Stimulated activated CD8-positive, alpha-beta memory T cell treated with anti-CD3 and anti-CD28 coated beads, Interleukin-12 subunit alpha, Interleukin-12 subunit beta, amount 100 ng/mL, for 24 hours (primary cell): ENCODE data around the gene SEMA4C.

Experiments
- DNase-seq: peaks from one replicate; pipeline ENCODE4 v3.0.0-alpha.2; 2020; ENCODE audit errors: extremely low read depth

SEMA4C gene

DNA sequence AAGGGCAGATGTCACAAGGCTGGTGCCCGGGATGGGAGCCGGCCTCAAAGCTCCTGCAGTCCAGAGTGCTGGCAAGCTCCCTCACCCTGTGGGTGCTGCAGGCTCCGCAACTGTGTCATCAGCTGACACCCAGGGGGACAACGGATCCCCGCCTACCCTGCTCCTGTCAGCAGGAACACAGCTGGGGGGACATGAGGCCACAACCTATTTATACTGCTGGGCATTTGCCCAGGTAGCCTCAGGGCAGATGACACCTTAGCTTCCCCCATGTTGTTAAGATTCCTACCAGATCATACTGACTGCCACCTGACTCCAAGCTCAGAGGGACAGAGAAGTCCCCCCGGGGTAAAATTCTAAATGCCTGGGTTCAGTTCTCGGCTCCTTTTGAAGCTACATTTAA is 27.3 kb downstream of the SEMA4C start:
- DNase-seq = no peak

DNA sequence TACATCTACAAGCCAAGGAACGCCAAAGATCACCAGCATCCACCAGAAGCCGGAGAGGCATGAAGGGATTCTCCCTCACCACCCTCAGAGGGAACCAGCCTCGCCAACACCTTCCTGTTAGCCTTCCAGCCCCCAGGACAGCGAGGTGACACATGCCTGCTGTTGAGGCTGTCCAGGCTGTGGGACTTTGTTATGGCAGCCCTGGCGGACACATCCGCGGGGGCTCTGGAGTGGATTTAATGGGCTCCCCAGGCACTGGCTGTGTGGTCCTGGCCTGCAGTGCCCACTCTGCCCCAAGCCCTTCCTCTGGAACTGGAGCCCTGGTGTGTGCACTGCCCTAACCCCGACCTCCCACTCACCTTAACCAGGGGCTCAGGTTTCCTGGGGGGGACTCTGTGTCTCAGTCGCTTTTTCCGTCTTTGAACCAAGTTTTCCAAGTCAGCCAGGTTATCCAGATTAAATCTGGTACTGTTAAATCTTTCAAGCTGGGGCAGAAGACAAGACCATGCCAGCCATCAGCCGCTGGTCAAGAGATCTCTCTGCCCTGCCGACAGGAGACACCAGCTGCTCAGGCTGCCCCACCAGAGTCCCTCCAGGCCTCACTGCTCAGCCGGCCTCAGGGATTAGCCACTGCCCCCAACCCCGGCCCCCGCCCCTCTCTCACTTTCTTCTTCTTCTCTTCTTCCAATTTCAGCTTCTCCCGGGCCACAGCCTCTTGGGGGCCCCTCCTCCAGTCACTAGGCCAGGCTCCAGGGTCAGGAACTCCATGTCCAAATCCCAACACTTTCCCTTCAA is 28.0 kb downstream of the SEMA4C start:
- DNase-seq = no peak

DNA sequence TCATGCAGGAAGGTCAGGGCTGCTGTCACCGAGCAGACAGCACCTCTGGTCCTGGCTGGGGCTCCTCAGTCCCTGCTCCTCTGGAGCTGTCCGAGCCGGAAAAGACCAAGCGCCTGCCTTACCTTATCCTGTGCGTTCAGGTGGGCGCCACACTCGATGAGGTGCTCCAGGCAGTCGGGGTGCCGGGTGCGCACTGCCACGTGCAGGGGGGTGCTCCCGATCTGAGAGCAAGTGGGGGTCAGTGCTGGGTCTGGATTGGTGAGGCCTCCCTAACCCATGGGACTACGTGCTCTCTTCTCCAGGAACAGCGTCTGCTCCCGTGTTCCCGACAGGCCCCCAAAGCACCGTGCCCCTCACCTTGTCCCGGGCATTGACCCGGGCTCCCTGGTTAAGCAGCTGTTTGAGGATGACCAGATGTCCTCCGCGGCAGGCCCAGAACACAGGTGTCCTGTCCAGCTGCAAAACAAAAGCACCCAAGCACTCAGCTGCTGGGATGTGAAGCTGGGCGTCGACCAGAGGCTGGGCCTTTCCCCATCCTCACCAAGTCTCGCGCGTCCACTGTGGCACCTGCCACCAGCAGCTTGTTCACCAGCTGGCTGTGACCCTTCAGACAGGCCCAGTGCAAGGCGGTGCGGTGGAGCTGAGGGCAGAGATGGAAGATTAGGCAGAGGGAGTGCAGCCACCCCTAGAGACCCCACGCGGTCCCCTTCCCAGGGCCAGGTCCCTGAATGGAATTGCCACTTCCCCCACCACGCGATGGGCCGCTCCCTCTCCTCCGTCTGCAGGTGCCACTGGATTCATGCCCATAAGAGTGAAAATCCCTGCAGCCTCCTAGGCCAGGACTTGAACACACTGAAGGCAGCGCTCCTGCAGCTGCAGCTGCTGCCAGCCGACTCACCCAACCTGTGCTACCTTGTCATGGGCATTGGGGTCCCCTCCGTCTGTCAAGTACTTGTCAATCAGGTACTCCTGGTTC is 29.7 kb downstream of the SEMA4C start:
- DNase-seq = no peak

DNA sequence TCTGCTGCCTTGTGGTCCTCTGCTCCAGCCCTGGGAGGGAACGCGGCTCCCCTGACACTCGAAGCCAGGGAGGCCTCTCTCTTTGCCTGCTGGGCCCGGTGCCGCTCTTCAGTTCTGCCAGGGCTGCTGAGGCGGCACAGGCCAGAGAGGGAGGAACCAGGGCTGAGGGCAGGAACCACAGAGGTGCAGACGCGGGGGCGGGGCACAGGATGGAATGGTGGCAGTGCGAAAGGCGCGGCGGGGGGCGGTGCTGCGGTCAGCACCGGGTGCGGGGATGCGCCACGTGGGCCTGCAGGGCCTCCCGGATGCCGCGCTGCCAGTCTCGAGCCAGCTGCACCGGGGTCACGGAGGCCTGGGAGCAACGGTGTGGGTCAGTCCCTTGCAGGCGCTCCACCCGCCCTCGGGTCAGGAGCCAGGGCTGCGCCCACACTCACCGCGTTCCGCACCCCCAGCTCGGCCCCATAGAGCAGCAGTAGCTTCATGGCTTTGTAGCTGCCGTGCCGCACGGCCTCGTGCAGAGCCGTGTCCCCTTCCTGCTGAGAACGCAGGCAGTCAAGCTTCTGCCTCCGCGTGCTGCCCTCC is 30.5 kb downstream of the SEMA4C start:
- peak; percentile 57 for DNase-seq

DNA sequence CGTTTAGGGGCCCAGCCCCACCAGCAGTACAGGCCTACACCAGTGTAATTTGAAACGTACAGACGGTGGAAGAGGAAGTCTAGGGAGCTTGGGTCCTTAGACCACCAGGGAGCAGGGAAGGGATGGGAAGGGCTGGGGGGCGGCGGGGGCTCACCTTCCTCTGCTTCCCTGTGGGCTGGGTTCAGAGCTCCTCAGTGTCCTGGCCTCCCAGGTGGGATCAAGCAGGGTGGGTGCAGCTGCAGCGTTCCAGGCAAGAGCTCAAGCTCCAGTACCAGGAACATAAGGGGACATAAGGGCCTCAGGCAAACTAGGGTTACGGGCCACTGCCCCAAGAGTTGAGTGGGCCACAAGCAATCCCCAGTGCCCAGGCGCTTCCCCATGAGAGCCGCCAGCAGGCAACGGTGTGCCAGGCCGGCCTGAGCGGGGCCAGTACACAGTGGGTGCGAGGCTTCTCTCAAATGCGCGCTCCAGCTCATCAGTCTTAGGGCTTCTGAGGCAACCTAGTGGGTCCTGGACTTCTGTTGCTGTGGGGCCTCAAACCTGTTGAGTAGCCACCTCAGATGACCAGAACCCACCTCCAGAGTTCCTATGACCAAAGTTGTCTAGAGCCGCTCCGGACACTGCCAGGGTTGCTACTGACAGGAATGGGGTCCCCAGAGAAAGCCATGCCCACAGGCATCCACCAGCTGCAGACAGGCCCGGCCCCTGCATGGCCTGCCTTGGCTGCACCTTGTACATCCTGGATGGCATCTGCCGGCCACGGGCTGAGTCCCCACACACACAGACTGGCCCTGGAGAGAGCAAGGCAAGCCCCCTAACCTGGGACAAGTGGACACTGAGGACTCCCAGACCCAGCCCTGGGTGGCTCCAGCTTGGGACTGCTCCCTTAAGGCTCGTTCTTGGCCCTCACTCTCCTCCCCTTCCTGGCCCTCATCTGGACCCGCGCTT is 31.3 kb downstream of the SEMA4C start:
- DNase-seq = no peak

DNA sequence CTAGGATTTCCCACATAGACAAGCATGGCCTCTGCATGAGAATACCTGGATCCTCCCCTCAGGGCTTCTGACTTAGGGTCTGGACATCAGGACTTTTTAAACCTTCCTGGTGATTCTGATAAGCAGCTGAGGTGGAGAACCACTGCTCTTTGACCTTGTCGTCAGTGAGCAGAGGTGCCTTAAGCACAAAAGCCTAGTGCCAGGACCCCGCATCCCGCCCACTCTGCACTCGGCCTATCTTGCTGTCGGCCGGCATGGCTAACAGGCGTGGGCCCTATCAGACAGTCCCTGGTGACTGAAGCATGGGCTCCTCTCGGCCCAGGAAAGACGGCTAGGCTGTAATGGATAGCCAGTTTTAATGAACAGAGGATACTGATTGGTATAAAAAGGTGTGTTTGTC is 32.3 kb downstream of the SEMA4C start:
- no peak for DNase-seq

DNA sequence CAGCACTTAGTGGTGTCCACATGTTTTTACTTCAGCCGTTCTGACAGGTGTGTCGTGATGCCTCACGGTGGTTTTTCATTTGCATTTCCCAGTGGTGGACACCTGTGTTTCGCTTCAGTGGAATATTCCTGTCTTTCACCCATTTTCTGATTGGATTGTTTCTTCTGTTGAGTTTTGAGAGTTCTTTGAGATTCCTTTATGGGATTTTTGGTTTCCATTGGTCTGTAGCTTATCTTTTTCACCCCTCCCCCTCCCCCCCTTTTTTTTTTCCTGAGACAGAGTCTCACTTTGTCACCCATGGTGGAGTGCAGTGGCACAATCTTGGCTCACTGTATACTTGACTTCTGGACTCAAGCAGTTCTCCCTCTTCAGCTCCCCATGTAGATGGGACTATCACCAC is 34.0 kb downstream of the SEMA4C start:
- no peak for DNase-seq

DNA sequence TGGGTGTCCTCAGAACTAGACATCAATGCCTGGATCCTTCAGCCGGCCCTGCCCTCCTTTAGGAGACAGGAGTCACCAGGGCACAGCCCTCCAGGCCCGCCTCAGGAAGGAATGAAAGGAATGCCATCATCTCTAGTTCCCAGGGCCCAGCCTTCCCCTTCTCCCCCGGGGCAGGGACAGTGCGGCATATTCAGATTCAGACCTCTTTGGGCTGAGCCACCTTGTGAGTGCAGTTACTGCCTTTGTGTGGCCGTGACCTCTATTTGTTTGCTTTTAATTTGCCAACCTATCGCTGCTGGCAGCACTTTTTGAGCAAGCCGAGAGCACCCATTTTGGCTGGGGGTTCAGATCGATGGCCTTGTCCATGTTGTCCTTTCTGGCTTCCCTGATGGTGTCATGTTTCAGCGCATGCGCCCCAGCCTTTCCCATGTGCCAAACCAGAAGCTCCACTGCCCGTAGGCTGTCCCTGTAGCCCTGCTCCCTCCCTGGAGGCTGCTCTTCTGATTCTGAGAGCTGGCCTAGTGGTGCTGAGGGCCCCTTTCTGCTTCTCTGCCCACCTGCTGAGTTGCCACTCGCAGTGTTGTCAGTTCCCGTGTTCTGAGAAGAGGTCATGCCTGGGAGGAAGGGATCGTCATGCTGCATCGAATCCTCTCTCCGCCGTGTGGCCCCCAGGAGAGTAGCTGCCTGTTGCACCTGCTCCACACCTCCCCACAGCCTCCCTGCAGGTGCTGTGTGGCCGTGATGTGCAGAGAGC is 36.9 kb downstream of the SEMA4C start:
- DNase-seq = no peak

DNA sequence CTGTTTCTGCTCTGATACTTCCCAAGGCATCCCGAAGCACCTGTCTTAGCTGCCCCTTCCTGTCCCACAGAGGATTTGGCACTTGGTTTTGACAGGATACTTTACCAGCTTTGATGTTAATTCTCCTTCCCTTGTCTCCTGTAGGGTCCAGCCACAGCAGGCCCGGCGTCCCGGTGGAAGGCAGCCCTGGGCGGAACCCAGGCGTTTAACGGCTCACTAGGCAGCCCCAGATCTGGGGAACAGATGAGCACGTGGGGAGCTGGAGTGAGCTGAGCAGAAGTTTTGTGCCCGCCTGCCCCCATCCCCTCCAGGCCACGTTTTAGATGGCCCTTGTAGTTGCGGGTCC is 37.5 kb downstream of the SEMA4C start:
- no peak for DNase-seq

DNA sequence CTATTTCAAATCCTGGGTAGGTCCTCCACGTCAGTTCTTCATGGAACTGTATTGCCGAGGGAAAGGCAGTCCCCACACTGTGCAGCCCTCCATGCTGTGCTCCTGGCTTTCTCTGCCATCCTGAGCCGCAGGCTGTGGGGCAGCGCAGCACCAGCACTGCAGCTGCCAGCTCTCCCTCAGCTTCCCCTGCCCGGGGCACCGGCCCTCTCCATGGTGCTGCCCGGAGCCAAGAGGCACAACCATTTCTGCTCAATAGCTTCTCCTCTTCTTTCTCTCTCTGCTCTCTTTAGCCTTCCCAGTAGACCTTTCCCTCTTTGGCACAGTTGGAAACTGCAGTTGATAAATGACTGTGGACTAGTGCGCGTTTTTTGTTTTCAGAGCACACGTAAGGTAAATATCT is 38.2 kb downstream of the SEMA4C start:
- DNase-seq = no peak

DNA sequence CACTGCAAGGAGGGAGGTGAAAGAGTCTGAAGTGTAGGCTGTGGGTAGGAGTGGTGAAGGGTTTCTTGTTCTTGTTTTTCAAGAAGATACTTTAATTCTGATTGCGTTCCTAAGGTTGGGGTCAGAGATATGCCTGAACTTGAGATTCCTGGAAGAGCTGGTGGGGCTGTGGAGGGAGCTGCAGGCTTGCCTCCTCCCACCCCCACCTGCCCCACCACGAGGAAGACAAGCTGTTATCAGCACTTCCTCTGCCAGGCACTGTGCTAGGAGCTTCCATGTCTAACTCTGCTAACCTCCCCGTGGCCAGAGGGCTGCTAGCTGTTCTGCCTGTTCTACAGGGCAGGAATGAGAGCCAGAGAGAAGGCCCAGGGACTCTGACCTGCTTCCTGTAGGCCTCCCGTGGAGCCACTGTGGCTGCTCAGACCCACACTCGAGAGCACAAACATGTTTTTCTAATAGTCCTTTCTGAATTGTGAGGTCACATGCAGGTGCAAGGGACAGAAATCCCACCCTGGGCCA is 39.8 kb downstream of the SEMA4C start:
- no peak for DNase-seq

DNA sequence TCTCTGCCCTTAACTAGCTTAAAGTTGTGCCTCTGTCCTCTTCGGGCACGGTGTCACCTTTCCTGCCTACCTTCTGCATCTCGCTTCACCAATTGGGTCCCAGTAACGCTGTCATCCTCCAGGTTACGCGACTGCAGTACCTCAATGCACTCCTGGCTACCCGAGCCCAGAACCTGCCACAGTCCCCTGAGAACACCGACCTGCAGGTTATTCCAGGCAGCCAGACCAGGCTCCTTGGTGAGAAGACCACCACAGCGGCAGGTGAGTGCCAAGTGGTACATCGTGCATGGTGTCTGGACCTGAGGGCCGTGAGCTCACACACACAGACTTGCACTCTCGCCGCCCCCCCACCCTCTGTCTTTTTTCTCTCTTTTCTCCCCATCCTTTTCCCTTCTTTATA is 41.0 kb downstream of the SEMA4C start:
- DNase-seq = no peak

DNA sequence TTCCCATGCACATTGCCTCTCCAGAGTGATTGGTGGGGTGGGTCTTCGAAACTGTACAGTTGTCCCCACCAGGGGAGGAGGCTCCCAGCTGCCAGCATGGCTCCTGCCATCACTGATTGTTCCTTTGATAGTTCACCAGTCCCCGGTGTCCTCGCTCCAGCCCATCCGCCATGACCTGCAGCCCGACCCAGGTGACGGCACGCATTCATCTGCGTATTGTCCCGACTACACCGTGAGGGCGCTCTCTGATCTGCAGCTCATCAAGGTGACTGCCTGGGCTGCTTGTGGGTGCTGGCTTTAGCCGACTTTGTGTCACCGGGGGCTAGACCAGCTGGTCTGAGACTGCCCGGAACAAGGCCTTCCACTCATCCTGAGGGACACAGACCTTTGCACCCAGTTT is 41.4 kb downstream of the SEMA4C start:
- DNase-seq = no peak

DNA sequence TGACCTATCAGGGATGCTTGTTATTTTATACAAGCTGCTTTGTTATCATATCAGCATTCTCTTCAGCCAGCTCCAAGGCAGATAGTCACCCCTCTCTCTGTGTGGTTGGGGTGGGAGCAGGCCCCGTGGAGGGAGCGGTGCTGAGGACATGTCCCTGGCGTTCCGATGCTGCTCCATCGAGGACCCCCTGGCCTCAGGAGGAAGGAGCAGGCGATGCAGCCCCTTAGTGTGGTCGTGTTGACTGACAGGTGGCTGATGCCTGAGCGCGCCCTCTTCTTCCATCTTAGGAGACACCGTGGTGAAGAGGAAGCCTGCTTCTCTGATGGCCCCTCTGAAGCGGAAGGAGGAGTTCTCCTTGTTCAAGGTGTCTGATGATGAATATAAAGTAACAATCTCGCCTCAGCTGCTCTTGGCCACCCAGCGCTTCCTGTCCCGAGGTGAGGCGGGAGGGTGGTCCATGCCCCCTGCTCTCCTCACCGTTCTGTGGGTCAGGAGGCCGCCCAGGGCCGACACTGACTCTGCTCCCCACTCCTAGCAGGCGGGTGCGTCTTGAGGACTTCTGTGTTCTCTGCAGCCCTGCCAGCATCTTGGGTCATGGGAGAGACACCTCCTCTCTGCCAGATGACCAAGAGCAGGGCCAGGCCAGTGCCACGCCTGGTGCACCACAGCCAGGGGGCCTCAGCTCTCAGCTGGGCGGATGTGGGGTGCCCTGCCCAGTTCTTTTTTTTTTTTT is 43.2 kb downstream of the SEMA4C start:
- DNase-seq = no peak

DNA sequence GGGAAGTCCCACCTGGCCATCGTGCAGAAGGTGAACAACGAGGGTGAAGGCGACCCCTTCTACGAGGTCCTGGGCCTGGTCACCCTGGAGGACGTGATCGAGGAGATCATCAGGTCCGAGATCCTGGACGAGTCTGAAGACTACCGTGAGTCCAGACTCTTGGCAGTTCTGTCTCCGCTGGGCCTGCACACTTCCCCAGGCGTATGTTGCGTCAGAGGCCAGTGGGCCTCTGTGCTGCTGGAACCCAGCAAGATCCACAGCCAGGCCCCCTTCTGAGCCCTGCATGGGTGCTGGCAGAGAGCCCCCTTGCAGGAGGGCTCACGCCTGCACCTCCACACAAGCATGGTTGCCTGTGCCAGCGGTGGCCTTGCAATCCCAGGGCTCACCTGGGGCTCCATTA is 44.8 kb downstream of the SEMA4C start:
- DNase-seq = no peak

DNA sequence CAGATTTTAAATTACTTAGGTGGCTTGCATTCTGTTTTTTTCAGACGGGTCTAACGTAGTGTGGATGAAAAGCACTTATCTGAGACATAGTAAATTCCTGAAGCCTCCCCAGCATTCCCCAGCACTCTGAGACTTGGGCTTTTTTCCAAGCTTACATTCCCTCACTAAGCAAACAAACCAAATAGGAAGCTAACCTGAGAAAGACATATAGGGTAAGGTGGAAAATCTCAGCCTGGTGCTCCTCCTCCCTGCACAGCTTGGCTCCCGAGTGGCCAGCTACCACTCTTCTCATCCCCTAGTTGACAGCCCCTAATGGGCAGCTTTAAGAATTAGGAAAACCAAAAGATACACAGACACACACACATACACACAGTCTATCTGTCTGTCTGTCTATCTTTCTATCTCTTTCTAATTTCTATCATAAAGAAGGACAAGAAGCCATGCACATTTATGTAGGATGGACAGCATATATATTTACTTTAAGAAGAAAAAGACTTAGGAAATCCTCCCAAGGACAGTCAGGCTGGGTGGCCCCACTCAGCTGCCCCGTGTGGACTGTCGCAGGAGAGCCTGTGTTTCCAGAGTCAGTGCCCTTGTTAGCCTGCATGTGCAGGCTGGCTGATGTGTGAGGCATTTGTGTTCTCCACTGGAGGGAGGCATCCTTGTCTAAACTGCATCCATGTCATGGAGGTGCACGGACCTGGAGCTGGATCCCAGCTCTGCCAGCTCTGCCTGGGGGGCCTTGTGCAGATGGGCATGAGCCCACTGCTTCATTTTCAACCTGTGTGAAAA is 45.6 kb downstream of the SEMA4C start:
- no peak for DNase-seq

DNA sequence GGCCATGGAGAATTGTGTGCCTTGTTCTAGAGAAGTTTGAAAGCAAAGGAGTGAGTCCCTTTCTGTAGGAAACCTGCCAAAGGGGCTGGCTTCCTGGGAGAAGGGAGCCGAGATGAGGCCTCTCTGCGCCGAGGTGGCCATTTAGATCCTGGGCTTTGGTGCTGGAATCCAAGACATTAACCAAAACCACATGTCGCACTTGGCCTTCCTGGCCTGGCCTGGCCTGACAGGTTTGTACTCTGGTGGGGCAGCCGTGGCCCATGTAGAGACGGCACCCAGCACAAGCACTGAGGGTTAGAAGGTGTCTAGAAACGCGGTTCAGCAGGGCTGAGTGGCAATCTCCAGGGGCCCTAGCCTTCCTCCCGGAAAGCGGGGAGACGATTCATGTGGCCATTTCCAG is 46.7 kb downstream of the SEMA4C start:
- DNase-seq = no peak

DNA sequence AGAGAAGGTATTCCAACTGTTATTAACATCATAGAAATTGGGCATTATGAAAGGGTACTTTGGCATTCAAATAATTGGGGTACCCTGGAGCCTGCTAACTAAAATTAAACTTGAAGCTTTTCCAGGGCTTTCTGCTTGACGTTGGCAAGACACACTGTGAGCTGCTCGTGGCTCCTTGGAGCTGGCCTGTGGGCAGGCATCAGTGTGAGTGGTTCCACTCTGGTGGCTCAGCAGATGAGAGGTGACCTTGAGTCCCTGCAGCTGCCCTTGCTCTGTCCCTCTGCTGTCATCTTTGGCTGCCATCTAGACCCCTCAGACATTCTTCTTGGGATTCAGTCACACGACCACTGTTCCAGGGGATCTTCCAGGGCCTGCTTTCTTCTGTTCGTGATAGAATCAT is 47.1 kb downstream of the SEMA4C start:
- no peak for DNase-seq

DNA sequence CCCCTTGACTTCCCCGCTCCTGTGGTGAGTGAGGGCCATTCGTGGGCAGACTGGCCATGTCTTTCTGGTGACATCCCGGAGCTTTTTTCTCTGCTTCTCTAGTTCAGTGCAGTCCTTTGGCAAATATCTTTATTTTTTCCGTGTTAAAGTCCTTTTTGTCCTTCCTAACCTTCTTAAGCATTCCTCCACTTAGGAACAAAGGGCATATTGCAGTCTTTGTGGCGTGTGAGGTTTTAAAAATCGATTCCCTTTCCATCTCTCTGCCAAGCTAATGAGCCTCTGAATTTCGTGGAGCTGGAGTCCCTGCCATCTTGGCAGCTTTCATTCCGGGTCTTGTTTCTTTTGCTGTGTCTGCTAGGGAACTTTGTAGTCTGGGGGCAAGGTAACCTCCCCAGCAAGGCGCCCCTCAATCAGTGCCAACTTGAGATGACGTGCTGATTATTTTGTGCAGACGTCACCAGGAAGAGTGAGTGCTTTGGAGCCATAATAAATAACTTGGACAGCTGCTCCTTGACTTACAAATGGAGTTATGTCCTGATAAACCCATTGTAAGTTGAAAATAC is 48.7 kb downstream of the SEMA4C start:
- DNase-seq = no peak
